ENCODE data around the gene CNTROB.

The CNTROB gene

DNA sequence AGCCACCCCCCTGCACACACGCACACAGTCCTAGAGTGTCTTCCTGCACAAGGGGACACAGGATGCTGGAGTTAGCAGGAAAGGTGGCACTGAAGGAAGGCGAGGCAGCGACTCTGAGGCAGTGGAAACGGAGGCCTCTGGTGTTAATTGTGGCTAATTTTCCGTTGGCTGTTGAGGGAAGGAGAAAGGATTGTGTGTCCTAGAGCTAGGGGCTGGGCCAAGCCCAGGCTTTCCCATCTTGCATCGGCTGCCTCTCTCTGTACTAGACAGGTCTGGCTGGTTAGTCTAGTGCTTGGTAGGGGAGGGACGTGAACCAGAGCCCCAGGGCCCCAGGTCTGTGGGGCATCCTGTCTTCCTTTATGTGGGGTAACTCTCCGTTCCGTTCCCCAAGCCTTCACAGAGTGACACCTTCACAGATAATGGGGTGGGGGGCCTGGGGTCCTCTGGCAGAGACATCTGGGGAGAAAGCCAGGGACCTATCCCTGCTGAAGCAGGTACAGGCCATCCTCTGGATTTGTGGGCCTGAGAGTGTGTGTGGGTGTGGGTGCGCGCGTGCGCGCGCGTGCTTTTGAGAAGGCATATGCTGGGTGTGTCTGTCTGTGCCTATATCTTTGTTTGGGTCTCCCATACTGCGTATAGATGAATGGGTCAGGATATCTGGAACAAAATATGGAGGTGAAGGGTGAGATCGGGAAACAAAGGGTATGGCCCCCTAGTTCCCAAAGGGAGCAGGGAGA lies 43.7 kb upstream of the CNTROB start, which contains the start of gene CHD3:
Gene CHD3, plus strand, starts transcription at position 606 of the 737 bp plus-strand sequence. CDS start 212 bp downstream, outside the sequence.
- H3K27me3 ChIP-seq (ENCODE audit: control insufficient read depth in 1 of 2, insufficient read depth in 2 of 2, low read length in 2 of 2): no peaks in the 10 kb centered on the region
- peak within 1 kb of the TSS; percentile 30 for H3K9ac ChIP-seq (ENCODE audit: low read length)
- no peaks in the 10 kb centered on the region for H3K9me3 ChIP-seq (ENCODE audit: low read length)
- H3K4me1 ChIP-seq (ENCODE audit: insufficient read depth, low read length): peaks cover 40% of the 10 kb centered on the region
- peak within 1 kb of the TSS; percentile 88 for H3K27ac ChIP-seq (ENCODE audit: low read depth, low read length)
- peaks cover 22% of the 10 kb centered on the region for H3K36me3 ChIP-seq (ENCODE audit: insufficient read depth, low read length)
- peak within 1 kb of the TSS; percentile 24 to 50 for H3K4me3 ChIP-seq (ENCODE audit: low read depth in 1 of 2, low read length in 2 of 2)

DNA sequence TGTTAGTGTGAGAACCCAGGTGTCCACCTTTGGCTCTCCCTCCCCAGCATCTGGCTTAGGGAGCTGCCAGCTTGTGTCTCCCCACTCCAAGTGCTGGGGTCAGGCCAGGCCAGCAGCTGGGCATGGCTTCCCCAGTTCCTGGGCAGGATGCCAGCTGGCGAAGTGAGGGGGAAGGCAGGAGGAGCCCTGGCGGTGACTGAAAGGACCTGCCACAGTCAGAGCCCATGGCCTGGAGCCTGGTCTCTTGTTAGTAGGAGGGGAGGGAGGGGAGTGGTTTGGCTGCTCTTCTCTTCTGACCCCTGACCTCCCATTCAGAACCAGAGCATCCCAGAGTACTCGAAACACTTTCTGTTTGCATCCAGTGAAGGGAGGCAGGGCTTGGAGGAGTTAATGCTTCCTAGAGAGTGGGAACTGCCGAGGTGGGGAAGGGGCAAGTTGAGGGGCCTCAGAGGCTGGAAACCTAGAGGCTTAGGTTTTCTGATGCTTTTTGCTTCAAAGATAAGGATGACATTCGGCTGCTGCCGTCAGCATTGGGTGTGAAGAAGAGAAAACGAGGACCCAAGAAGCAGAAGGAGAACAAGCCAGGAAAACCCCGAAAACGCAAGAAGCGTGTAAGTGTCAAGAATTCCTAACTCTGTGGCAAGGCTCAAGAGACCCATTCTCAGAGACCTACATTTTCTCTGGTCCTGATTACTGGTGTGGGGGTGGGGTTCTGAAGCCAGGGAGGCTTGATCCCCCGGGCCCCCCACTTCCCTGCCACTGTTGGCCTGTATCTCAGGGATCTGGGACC lies 42.6 kb upstream of the CNTROB start:
- Histone ChIP-seq H3K36me3 (ENCODE audit: insufficient read depth, low read length) (peaks cover 32% of the 10 kb centered on the region), H3K9me3 (ENCODE audit: low read length) (no peaks in the 10 kb centered on the region), H3K27ac (ENCODE audit: low read depth, low read length) (peak overlapping the region; percentile 88), H3K4me1 (ENCODE audit: insufficient read depth, low read length) (peaks cover 37% of the 10 kb centered on the region), H3K4me3 (ENCODE audit: low read depth in 1 of 2, low read length in 2 of 2) (peak overlapping the region in 1 of 2 donors; percentile 50), H3K27me3 (ENCODE audit: control insufficient read depth in 1 of 2, insufficient read depth in 2 of 2, low read length in 2 of 2) (no peaks in the 10 kb centered on the region), H3K9ac (ENCODE audit: low read length) (no peak overlapping the region)

DNA sequence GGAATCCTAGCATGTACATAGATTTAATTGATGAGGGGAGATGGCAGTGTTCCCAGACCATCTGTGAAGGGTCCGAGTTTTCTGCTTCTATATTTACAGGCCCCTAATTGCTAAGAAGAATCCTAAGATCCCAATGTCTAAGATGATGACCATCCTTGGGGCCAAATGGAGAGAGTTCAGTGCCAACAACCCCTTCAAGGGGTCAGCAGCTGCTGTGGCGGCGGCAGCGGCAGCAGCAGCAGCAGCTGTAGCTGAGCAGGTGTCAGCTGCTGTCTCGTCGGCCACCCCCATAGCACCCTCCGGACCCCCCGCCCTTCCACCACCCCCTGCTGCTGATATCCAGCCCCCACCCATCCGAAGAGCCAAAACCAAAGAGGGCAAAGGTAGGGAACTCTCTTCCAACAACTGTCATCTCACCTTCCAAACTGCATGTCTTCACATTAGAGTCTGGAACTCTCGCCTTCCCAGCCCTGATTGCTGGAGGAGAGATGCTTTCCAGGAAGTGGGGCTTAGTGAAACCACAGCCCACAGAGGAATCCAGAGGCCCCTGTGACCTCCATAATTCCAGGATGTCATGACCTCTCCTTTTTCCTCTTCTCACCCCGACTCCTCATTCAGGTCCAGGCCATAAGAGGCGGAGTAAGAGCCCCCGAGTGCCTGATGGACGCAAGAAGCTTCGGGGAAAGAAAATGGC lies 38.7 kb upstream of the CNTROB start:
- peaks cover 60% of the 10 kb centered on the region for H3K36me3 ChIP-seq (ENCODE audit: insufficient read depth, low read length)
- H3K27ac ChIP-seq (ENCODE audit: low read depth, low read length): no peak overlapping the region
- H3K9ac ChIP-seq (ENCODE audit: low read length): no peak overlapping the region

DNA sequence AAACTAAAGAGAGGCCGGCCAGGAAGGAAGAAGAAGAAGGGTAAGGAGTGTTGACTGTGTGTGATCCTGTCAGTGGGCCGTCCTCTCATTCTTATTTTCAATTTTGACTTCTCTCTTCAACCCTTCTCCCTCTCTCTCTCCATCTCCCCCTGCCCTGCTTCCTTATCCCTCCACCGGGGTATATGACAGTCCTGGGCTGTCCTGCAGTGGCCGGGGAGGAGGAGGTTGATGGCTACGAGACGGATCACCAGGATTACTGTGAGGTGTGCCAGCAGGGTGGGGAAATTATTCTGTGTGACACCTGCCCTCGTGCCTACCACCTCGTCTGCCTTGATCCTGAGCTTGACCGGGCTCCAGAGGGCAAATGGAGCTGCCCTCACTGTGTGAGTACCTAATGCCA lies 37.8 kb upstream of the CNTROB start:
- Histone ChIP-seq H3K4me3 (ENCODE audit: low read depth in 1 of 2, low read length in 2 of 2) (no peak overlapping the region), H3K27ac (ENCODE audit: low read depth, low read length) (no peak overlapping the region), H3K36me3 (ENCODE audit: insufficient read depth, low read length) (peaks cover 69% of the 10 kb centered on the region), H3K9ac (ENCODE audit: low read length) (no peak overlapping the region), H3K27me3 (ENCODE audit: control insufficient read depth in 1 of 2, insufficient read depth in 2 of 2, low read length in 2 of 2) (no peaks in the 10 kb centered on the region), H3K9me3 (ENCODE audit: low read length) (no peaks in the 10 kb centered on the region), H3K4me1 (ENCODE audit: insufficient read depth, low read length) (peaks cover 13% of the 10 kb centered on the region)

More for the DNA sequence above, 38.7 kb upstream of the CNTROB start:
- no peaks in the 10 kb centered on the region for H3K27me3 ChIP-seq (ENCODE audit: control insufficient read depth in 1 of 2, insufficient read depth in 2 of 2, low read length in 2 of 2)
- no peaks in the 10 kb centered on the region for H3K9me3 ChIP-seq (ENCODE audit: low read length)
- H3K4me3 ChIP-seq (ENCODE audit: low read depth in 1 of 2, low read length in 2 of 2): no peak overlapping the region
- peaks cover 22% of the 10 kb centered on the region for H3K4me1 ChIP-seq (ENCODE audit: insufficient read depth, low read length)

DNA sequence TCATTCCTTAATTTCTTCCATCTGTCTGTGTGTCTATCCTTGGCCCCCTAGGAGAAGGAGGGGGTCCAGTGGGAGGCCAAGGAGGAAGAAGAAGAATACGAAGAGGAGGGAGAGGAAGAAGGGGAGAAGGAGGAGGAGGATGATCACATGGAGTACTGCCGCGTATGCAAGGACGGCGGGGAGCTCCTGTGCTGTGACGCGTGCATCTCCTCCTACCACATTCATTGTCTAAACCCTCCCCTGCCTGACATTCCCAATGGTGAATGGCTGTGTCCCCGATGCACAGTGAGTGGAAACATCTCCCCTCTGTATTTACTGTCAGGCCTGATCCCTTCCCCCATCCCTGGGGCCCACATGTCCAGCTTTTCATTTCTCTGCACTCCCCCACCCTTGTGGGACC lies 37.1 kb upstream of the CNTROB start:
- H3K9me3 ChIP-seq (ENCODE audit: low read length): no peaks in the 10 kb centered on the region
- H3K36me3 ChIP-seq (ENCODE audit: insufficient read depth, low read length): peaks cover 75% of the 10 kb centered on the region
- H3K27ac ChIP-seq (ENCODE audit: low read depth, low read length): no peak overlapping the region
- H3K4me1 ChIP-seq (ENCODE audit: insufficient read depth, low read length): peaks cover 6% of the 10 kb centered on the region
- H3K4me3 ChIP-seq (ENCODE audit: low read depth in 1 of 2, low read length in 2 of 2): no peak overlapping the region
- H3K9ac ChIP-seq (ENCODE audit: low read length): no peak overlapping the region
- H3K27me3 ChIP-seq (ENCODE audit: control insufficient read depth in 1 of 2, insufficient read depth in 2 of 2, low read length in 2 of 2): no peaks in the 10 kb centered on the region

DNA sequence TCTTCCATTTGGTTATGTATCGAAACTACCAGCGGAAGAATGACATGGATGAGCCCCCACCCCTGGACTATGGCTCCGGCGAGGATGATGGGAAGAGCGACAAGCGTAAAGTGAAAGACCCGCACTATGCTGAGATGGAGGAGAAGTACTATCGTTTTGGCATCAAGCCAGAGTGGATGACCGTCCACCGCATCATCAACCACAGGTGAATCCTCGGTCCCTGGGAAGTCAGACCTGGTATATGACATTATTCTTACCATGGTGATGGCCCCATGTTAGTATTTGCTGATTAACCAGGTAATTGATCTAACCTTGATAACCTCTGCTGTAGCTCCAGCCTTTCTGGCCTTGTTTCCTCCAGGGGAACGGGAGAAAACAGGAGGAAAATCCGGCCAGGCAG lies 34.9 kb upstream of the CNTROB start:
- Histone ChIP-seq H3K4me3 (ENCODE audit: low read depth in 1 of 2, low read length in 2 of 2) (no peak overlapping the region), H3K27ac (ENCODE audit: low read depth, low read length) (no peak overlapping the region), H3K9ac (ENCODE audit: low read length) (peak overlapping the region; percentile 5), H3K9me3 (ENCODE audit: low read length) (no peaks in the 10 kb centered on the region), H3K27me3 (ENCODE audit: control insufficient read depth in 1 of 2, insufficient read depth in 2 of 2, low read length in 2 of 2) (no peaks in the 10 kb centered on the region), H3K36me3 (ENCODE audit: insufficient read depth, low read length) (peaks cover 77% of the 10 kb centered on the region), H3K4me1 (ENCODE audit: insufficient read depth, low read length) (no peaks in the 10 kb centered on the region)

DNA sequence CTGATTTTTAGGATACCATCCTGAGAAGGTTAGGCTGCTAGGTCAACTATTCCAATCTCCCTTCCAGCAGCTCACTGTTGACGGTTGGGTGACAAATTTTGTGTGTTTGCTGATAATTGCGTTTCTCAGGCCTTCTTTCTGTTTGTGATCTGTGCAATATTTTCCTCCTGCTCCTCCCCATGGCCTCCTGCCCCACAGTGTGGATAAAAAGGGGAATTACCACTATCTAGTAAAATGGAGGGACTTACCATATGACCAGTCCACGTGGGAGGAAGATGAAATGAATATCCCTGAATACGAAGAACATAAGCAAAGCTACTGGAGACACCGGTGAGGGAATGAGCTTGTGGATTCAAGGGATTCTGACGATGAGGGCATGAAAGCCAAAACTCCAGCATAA lies 34.2 kb upstream of the CNTROB start:
- Histone ChIP-seq H3K4me3 (ENCODE audit: low read depth in 1 of 2, low read length in 2 of 2) (no peak overlapping the region), H3K36me3 (ENCODE audit: insufficient read depth, low read length) (peaks cover 80% of the 10 kb centered on the region), H3K9me3 (ENCODE audit: low read length) (no peaks in the 10 kb centered on the region), H3K9ac (ENCODE audit: low read length) (peak overlapping the region; percentile 5), H3K4me1 (ENCODE audit: insufficient read depth, low read length) (no peaks in the 10 kb centered on the region), H3K27ac (ENCODE audit: low read depth, low read length) (no peak overlapping the region), H3K27me3 (ENCODE audit: control insufficient read depth in 1 of 2, insufficient read depth in 2 of 2, low read length in 2 of 2) (no peaks in the 10 kb centered on the region)

DNA sequence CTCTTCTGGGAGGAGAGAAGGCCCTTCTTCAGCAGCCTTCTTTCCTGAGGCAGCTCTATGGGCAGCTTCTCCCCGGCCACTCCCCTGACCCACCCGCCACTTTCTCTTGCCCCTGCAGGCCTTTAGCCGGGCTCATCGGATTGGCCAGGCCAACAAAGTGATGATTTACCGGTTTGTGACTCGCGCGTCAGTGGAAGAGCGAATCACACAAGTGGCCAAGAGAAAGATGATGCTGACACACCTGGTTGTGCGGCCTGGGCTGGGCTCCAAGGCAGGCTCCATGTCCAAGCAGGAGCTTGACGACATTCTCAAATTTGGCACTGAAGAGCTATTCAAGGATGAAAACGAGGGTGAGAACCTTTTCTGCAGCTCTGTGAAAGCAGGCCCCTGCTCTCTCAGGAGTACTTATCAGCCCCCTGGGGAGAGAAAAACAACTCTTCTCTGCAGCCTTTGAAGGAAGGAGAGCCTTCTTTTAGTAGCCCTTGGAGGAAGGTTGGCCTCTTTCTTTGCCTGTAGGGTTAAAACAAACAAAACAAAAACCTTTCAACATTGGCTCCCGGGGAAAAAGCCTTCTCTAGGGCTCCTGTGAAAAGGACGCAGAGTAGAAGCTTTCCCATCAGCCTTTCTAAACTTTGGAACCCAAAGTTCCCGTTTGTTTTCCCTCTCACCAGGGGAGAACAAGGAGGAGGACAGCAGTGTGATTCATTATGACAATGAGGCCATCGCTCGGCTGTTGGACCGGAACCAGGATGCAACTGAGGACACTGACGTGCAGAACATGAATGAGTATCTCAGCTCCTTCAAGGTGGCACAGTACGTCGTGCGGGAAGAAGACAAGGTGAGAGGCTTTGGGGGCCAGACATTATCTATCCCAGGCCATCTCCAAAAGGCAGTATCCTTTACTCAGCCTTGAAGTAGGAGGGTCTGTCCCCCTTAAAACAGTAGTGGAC lies 28.6 kb upstream of the CNTROB start:
- Histone ChIP-seq H3K4me1 (ENCODE audit: insufficient read depth, low read length) (no peaks in the 10 kb centered on the region), H3K9ac (ENCODE audit: low read length) (no peak overlapping the region), H3K4me3 (ENCODE audit: low read depth in 1 of 2, low read length in 2 of 2) (no peak overlapping the region), H3K36me3 (ENCODE audit: insufficient read depth, low read length) (peaks cover 96% of the 10 kb centered on the region), H3K9me3 (ENCODE audit: low read length) (no peaks in the 10 kb centered on the region), H3K27ac (ENCODE audit: low read depth, low read length) (no peak overlapping the region), H3K27me3 (ENCODE audit: control insufficient read depth in 1 of 2, insufficient read depth in 2 of 2, low read length in 2 of 2) (no peaks in the 10 kb centered on the region)

DNA sequence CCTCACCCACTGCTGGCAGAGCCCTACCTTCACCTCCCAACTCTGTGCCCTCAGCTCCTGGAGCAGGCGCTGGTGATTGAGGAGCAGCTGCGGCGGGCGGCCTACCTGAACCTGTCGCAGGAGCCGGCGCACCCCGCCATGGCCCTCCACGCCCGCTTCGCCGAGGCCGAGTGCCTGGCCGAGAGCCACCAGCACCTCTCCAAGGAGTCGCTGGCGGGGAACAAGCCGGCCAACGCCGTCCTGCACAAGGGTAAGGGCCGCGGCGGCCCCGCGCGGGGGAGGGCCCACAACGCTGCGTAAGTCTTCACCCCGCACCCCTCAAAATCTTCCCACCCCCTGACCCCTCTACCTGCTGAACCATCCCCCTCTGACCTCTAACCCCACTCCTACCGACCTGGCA lies 22.9 kb upstream of the CNTROB start:
- Histone ChIP-seq H3K27ac (ENCODE audit: low read depth, low read length) (no peak overlapping the region), H3K4me1 (ENCODE audit: insufficient read depth, low read length) (no peaks in the 10 kb centered on the region), H3K9ac (ENCODE audit: low read length) (no peak overlapping the region), H3K9me3 (ENCODE audit: low read length) (no peaks in the 10 kb centered on the region), H3K27me3 (ENCODE audit: control insufficient read depth in 1 of 2, insufficient read depth in 2 of 2, low read length in 2 of 2) (no peaks in the 10 kb centered on the region), H3K4me3 (ENCODE audit: low read depth in 1 of 2, low read length in 2 of 2) (no peak overlapping the region), H3K36me3 (ENCODE audit: insufficient read depth, low read length) (peaks cover 82% of the 10 kb centered on the region)

DNA sequence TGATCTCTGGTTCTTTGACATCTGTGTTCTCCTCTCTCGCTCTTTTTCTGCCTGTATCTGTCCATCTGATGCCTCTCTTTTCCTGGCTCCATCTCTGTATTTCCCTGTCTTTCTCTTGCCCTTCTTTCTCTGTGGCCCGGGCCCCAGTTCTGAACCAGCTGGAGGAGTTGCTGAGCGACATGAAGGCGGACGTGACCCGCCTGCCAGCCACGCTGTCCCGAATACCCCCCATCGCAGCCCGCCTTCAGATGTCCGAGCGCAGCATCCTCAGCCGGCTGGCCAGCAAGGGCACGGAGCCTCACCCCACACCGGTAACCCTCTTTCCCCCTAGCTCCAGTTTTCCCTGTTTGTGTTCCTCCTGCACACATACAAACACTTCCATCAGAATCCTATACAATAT lies 21.7 kb upstream of the CNTROB start:
- peaks cover 5% of the 10 kb centered on the region for H3K4me1 ChIP-seq (ENCODE audit: insufficient read depth, low read length)
- H3K36me3 ChIP-seq (ENCODE audit: insufficient read depth, low read length): peaks cover 70% of the 10 kb centered on the region
- H3K27me3 ChIP-seq (ENCODE audit: control insufficient read depth in 1 of 2, insufficient read depth in 2 of 2, low read length in 2 of 2): no peaks in the 10 kb centered on the region
- H3K4me3 ChIP-seq (ENCODE audit: low read depth in 1 of 2, low read length in 2 of 2): no peak overlapping the region
- no peaks in the 10 kb centered on the region for H3K9me3 ChIP-seq (ENCODE audit: low read length)
- H3K27ac ChIP-seq (ENCODE audit: low read depth, low read length): no peak overlapping the region
- no peak overlapping the region for H3K9ac ChIP-seq (ENCODE audit: low read length)

Data from muscle layer of colon (tissue), 2 donors.